COLO668 (cell line): ENCODE measurements around the gene RERE.
A peak's percentile ranks its signal among the peaks of the same experiment; 100 is the strongest.
"Not testable (repeated sequence)": the region's sequence is repeated elsewhere in the genome, so short reads cannot be mapped to it uniquely, and the experiment has no call there.

Source experiments
- DNase-seq: peaks from one replicate; lab custom pipeline; 2025; ENCODE audit not compliant: unreplicated experiment; lab: John Stamatoyannopoulos, UW

RERE gene

GRCh38 chr1:8695442-8695841 lies 122.0 kb downstream of the RERE start:
- DNase-seq = not testable (repeated sequence)

- no peak for DNase-seq
These were observed 124.3 kb downstream of the RERE start for GRCh38 chr1:8693107-8693506.

- no peak for DNase-seq
These were observed 125.8 kb downstream of the RERE start for GRCh38 chr1:8691662-8692061.

- DNase-seq = no peak
These were observed 127.3 kb downstream of the RERE start for GRCh38 chr1:8690253-8690525.

GRCh38 chr1:8689431-8690252 lies 127.8 kb downstream of the RERE start:
- no peak for DNase-seq

- no peak for DNase-seq
These were observed 129.9 kb downstream of the RERE start for GRCh38 chr1:8687538-8687937.

GRCh38 chr1:8687039-8687438 lies 130.4 kb downstream of the RERE start:
- peak; percentile 38 for DNase-seq

- DNase-seq = no peak
These were observed 132.0 kb downstream of the RERE start for GRCh38 chr1:8685463-8685862.

- DNase-seq = no peak
These were observed 132.8 kb downstream of the RERE start for GRCh38 chr1:8684590-8684989.

GRCh38 chr1:8682573-8682972 lies 134.9 kb downstream of the RERE start:
- DNase-seq = no peak

- DNase-seq = no peak
These were observed 135.5 kb downstream of the RERE start for GRCh38 chr1:8681911-8682310.

GRCh38 chr1:8680664-8681650 lies 136.5 kb downstream of the RERE start:
- DNase-seq = no peak

- DNase-seq = no peak
These were observed 137.3 kb downstream of the RERE start for GRCh38 chr1:8679929-8680663.

- DNase-seq = no peak
These were observed 138.0 kb downstream of the RERE start for GRCh38 chr1:8679395-8679800.

- no peak for DNase-seq
These were observed 138.6 kb downstream of the RERE start for GRCh38 chr1:8678673-8679394.

- no peak for DNase-seq
These were observed 139.7 kb downstream of the RERE start for GRCh38 chr1:8677782-8678181.

GRCh38 chr1:8676813-8677212 lies 140.6 kb downstream of the RERE start:
- no peak for DNase-seq

GRCh38 chr1:8676072-8676471 lies 141.4 kb downstream of the RERE start:
- no peak for DNase-seq

- no peak for DNase-seq
These were observed 142.5 kb downstream of the RERE start for GRCh38 chr1:8674912-8675311.

GRCh38 chr1:8674481-8674880 lies 143.0 kb downstream of the RERE start:
- DNase-seq = no peak
